Gastrocnemius medialis (tissue), 4 donors: Measurements from ENCODE around the gene TMCC3.

Experiments used
- POLR2A ChIP-seq, 2 donors: fragments of 450-650 bp; IDR thresholded peaks; one replicate each; pipeline ENCODE4 v1.6.1; 2017; ENCODE audit warnings: antibody characterized with exemption in 2 of 2, mild to moderate bottlenecking in 2 of 2, moderate library complexity in 2 of 2
- TF ChIP-seq, protein P1 (sequence below), 5 experiments: fragments of 450-650 bp in 3 of 5; fragments of 200-600 bp in 2 of 5; sonication (generic) in 2 of 5; IDR thresholded peaks in 4 of 5; conservative IDR thresholded peaks in 1 of 5; 1 replicate in 4 of 5; 2 replicates in 1 of 5; pipeline ENCODE4 v1.5.1; 2016 to 2019; ENCODE audit warnings: antibody characterized with exemption in 5 of 5, mild to moderate bottlenecking in 3 of 5, moderate library complexity in 3 of 5

DNA sequence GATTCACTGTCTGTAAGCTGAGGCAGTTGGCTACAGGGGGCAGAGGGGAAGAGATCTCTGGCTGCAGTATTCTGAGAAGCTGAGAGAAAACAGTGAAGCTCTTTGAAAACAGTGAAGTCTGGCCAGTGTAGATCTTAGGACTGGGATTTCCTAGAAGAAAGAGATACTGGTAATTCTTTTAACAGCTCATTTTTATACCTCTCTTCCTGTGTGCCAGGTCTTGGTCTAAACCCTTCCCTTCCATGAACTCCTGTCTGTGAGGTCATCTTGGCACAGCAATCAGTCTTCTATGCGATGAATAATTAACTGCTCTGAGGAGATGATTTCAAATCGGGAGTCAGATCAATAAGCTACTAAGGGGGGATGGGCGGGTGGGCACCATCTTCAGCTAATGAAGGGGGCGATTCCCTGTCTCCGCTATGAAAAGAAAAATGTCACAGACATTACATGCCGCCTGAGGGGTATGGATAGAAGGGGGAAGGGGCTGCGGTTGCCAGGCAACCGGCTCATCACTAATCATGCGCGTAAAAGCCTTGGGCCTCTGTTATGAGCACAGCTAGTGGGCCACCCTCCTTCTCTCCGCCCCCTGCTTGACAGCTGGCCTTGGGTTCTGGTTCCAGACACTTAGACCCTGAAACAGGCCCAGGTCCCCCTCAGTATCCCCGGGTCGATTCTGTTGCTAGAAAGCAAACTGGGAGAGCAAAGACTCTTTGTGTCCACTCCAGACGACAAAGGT lies 115.4 kb downstream of the TMCC3 start:
- TF ChIP-seq, protein P1, sequence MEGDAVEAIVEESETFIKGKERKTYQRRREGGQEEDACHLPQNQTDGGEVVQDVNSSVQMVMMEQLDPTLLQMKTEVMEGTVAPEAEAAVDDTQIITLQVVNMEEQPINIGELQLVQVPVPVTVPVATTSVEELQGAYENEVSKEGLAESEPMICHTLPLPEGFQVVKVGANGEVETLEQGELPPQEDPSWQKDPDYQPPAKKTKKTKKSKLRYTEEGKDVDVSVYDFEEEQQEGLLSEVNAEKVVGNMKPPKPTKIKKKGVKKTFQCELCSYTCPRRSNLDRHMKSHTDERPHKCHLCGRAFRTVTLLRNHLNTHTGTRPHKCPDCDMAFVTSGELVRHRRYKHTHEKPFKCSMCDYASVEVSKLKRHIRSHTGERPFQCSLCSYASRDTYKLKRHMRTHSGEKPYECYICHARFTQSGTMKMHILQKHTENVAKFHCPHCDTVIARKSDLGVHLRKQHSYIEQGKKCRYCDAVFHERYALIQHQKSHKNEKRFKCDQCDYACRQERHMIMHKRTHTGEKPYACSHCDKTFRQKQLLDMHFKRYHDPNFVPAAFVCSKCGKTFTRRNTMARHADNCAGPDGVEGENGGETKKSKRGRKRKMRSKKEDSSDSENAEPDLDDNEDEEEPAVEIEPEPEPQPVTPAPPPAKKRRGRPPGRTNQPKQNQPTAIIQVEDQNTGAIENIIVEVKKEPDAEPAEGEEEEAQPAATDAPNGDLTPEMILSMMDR (IDR thresholded peaks at IDR 0.05 in 4 of 5, conservative IDR thresholded peaks at IDR 0.05 in 1 of 5): no peak
- TF ChIP-seq POLR2A (IDR thresholded peaks at IDR 0.05): no peak
